Activated CD4-positive, alpha-beta memory T cell treated with anti-CD3 and anti-CD28 coated beads for 36 hours (primary cell): Measurements from ENCODE around the gene KRT26. TPM values are rescaled to one million over a fixed set of nuclear protein-coding genes. Genes with fewer than 3 reads are reported as not detected.

ENCODE experiments used
- CTCF ChIA-PET: fragments of 350-600 bp; sonication (Branson Sonifier 250); formaldehyde crosslinking; loops from one replicate; lab custom pipeline; 2021; ENCODE audit warnings: antibody characterized with exemption, inconsistent platforms; lab: Charles Lee
- POLR2A ChIA-PET: fragments of 350-600 bp; sonication (Branson Sonifier 250); formaldehyde crosslinking; loops from one replicate; lab custom pipeline; 2021; ENCODE audit warnings: antibody characterized with exemption; lab: Charles Lee
- DNase-seq: peaks from one replicate; pipeline ENCODE4 v3.0.0-alpha.2; 2020
- H3K27ac Mint-ChIP-seq: one replicate; pipeline ENCODE4 v1.8.0; 2021; ENCODE audit warnings: mixed read lengths
- H3K27me3 Mint-ChIP-seq: one replicate; pipeline ENCODE4 v1.8.0; 2021; ENCODE audit warnings: mixed read lengths
- H3K36me3 Mint-ChIP-seq: one replicate; pipeline ENCODE4 v1.8.0; 2021; ENCODE audit warnings: mixed read lengths
- H3K4me1 Mint-ChIP-seq: one replicate; pipeline ENCODE4 v1.8.0; 2021; ENCODE audit warnings: low read depth, mixed read lengths
- H3K4me3 Mint-ChIP-seq: one replicate; pipeline ENCODE4 v1.8.0; 2021; ENCODE audit warnings: mild to moderate bottlenecking, mixed read lengths
- H3K9me3 Mint-ChIP-seq: one replicate; pipeline ENCODE4 v1.8.0; 2021; ENCODE audit warnings: mixed read lengths
- intact Hi-C: fragments of 100-400 bp; cut with micrococcal nuclease; formaldehyde crosslinking; loops from one replicate; pipeline ENCODE4 v1.15.1; 2023
- total RNA-seq, 2 experiments: library from RNA; stranded (reverse); gene quantifications; one replicate each; pipeline ENCODE4 v1.2.3, GENCODE V29; 2021

Gene KRT26
- total RNA-seq, 2 experiments from 2014 or later, result not detected

GRCh38 chr17:40793832-40794231 is 21.8 kb upstream of the KRT26 start:
- intact Hi-C loops, result loop anchor here (5.0 kb wide), 1 partner anchor 172 kb away; no protein-coding TSS in a partner anchor
- POLR2A ChIA-PET, result no interaction called here
- Mint-ChIP-seq H3K4me3 (no peak overlapping the region), H3K27me3 (peaks cover 28% of the 10 kb centered on the region), H3K4me1 (no peaks in the 10 kb centered on the region), H3K9me3 (no peaks in the 10 kb centered on the region), H3K27ac (no peak overlapping the region), H3K36me3 (no peaks in the 10 kb centered on the region)
- no peak for DNase-seq
- CTCF ChIA-PET, result interaction anchor here (1.2 kb wide), 1 partner anchor 855 kb away, joined by 3 read pairs; no protein-coding TSS in a partner anchor

GRCh38 chr17:40791787-40792436 is 19.9 kb upstream of the KRT26 start:
- H3K36me3 Mint-ChIP-seq, result no peaks in the 10 kb centered on the region
- no peak overlapping the region for H3K27ac Mint-ChIP-seq
- no peaks in the 10 kb centered on the region for H3K9me3 Mint-ChIP-seq
- POLR2A ChIA-PET, result no interaction called here
- CTCF ChIA-PET, result interaction anchor here (1.1 to 1.2 kb wide), 2 partner anchors 11 to 36 kb away, joined by 3 to 4 read pairs; partner anchors contain the start of gene KRT25
- H3K27me3 Mint-ChIP-seq, result peaks cover 21% of the 10 kb centered on the region
- no peak overlapping the region for H3K4me3 Mint-ChIP-seq
- no peak for DNase-seq
- intact Hi-C loops, result loop anchor here (5.0 kb wide), 1 partner anchor 170 kb away; no protein-coding TSS in a partner anchor
- no peaks in the 10 kb centered on the region for H3K4me1 Mint-ChIP-seq

- intact Hi-C loops, result loop anchor here (5.0 kb wide), 1 partner anchor 169 kb away; no protein-coding TSS in a partner anchor
- Mint-ChIP-seq H3K27ac (no peak overlapping the region), H3K36me3 (no peaks in the 10 kb centered on the region), H3K9me3 (no peaks in the 10 kb centered on the region), H3K4me1 (no peaks in the 10 kb centered on the region), H3K4me3 (no peak overlapping the region), H3K27me3 (peaks cover 15% of the 10 kb centered on the region)
- no peak for DNase-seq
- CTCF ChIA-PET, result no interaction called here
- POLR2A ChIA-PET, result no interaction called here
These were observed 19.1 kb upstream of the KRT26 start for GRCh38 chr17:40791111-40791510.

- intact Hi-C loops, result no loop called here
- H3K27ac Mint-ChIP-seq, result no peak within 1 kb of the TSS
- H3K9me3 Mint-ChIP-seq, result no peaks in the 10 kb centered on the region
- no peaks in the 10 kb centered on the region for H3K36me3 Mint-ChIP-seq
- no peaks in the 10 kb centered on the region for H3K4me1 Mint-ChIP-seq
- peaks cover 26% of the 10 kb centered on the region for H3K27me3 Mint-ChIP-seq
- POLR2A ChIA-PET, result no interaction called here
- CTCF ChIA-PET, result no interaction called here
- no peak for DNase-seq
- H3K4me3 Mint-ChIP-seq, result no peak within 1 kb of the TSS
These were observed 10.4 kb upstream of the KRT26 start, which contains the start of gene KRT27 for GRCh38 chr17:40782450-40782849. KRT27 (minus strand) TSS chr17:40782550; CDS start chr17:40782493, 57 bp downstream.

- Mint-ChIP-seq H3K27ac (no peak overlapping the region), H3K27me3 (peaks cover 39% of the 10 kb centered on the region), H3K36me3 (no peaks in the 10 kb centered on the region), H3K9me3 (no peaks in the 10 kb centered on the region), H3K4me3 (peak overlapping the region; percentile 36), H3K4me1 (no peaks in the 10 kb centered on the region)
- intact Hi-C loops, result no loop called here
- ChIA-PET CTCF (interaction anchor here (0.6 to 1.3 kb wide), 3 partner anchors 18 to 869 kb away, joined by 3 to 4 read pairs (median 4); no protein-coding TSS in a partner anchor), POLR2A (no interaction called here)
- DNase-seq, result peak; percentile 31
These were observed 7.3 kb upstream of the KRT26 start for GRCh38 chr17:40779181-40779909.

- Mint-ChIP-seq H3K4me1 (no peaks in the 10 kb centered on the region), H3K27ac (no peak overlapping the region), H3K36me3 (no peaks in the 10 kb centered on the region), H3K27me3 (peaks cover 39% of the 10 kb centered on the region), H3K4me3 (no peak overlapping the region), H3K9me3 (no peaks in the 10 kb centered on the region)
- ChIA-PET CTCF (interaction anchor here (0.8 kb wide), 1 partner anchor 870 kb away, joined by 4 read pairs; no protein-coding TSS in a partner anchor), POLR2A (no interaction called here)
- DNase-seq, result no peak
- intact Hi-C loops, result no loop called here
These were observed 6.5 kb upstream of the KRT26 start for GRCh38 chr17:40778461-40778860.

- CTCF ChIA-PET, result no interaction called here
These were observed 6.0 kb upstream of the KRT26 start for GRCh38 chr17:40777971-40778370.

GRCh38 chr17:40777459-40777858 is 5.5 kb upstream of the KRT26 start:
- ChIA-PET CTCF (no interaction called here), POLR2A (no interaction called here)
- Mint-ChIP-seq H3K27ac (no peak overlapping the region), H3K36me3 (no peaks in the 10 kb centered on the region), H3K4me1 (no peaks in the 10 kb centered on the region), H3K9me3 (no peaks in the 10 kb centered on the region), H3K4me3 (no peak overlapping the region), H3K27me3 (peaks cover 44% of the 10 kb centered on the region)
- intact Hi-C loops, result no loop called here
- DNase-seq, result no peak

More at GRCh38 chr17:40777971-40778370, 6.0 kb upstream of the KRT26 start:
- no peak for DNase-seq
- no peak overlapping the region for H3K27ac Mint-ChIP-seq
- POLR2A ChIA-PET, result no interaction called here
- peaks cover 39% of the 10 kb centered on the region for H3K27me3 Mint-ChIP-seq
- H3K9me3 Mint-ChIP-seq, result no peaks in the 10 kb centered on the region
- H3K4me1 Mint-ChIP-seq, result no peaks in the 10 kb centered on the region
- no peaks in the 10 kb centered on the region for H3K36me3 Mint-ChIP-seq
- H3K4me3 Mint-ChIP-seq, result no peak overlapping the region
- intact Hi-C loops, result no loop called here

- Mint-ChIP-seq H3K4me3 (no peak overlapping the region), H3K27me3 (peaks cover 47% of the 10 kb centered on the region)
These were observed 3.9 kb upstream of the KRT26 start for GRCh38 chr17:40775945-40776344.

GRCh38 chr17:40765657-40766056 is 6.3 kb downstream of the KRT26 start:
- Mint-ChIP-seq H3K27ac (no peak overlapping the region), H3K4me1 (no peaks in the 10 kb centered on the region), H3K9me3 (peaks cover 21% of the 10 kb centered on the region), H3K4me3 (no peak overlapping the region), H3K36me3 (peaks cover under 1% of the 10 kb centered on the region), H3K27me3 (peaks cover 34% of the 10 kb centered on the region)
- CTCF ChIA-PET, result no interaction called here
- POLR2A ChIA-PET, result no interaction called here
- DNase-seq, result no peak
- intact Hi-C loops, result no loop called here

More at GRCh38 chr17:40775945-40776344, 3.9 kb upstream of the KRT26 start:
- DNase-seq, result no peak
- ChIA-PET POLR2A (no interaction called here), CTCF (no interaction called here)
- no peaks in the 10 kb centered on the region for H3K4me1 Mint-ChIP-seq
- H3K36me3 Mint-ChIP-seq, result no peaks in the 10 kb centered on the region
- intact Hi-C loops, result no loop called here
- H3K27ac Mint-ChIP-seq, result no peak overlapping the region
- H3K9me3 Mint-ChIP-seq, result no peaks in the 10 kb centered on the region

GRCh38 chr17:40763752-40764151 is 8.2 kb downstream of the KRT26 start:
- peaks cover 38% of the 10 kb centered on the region for H3K9me3 Mint-ChIP-seq

More at GRCh38 chr17:40763752-40764151, 8.2 kb downstream of the KRT26 start:
- ChIA-PET CTCF (no interaction called here), POLR2A (no interaction called here)
- Mint-ChIP-seq H3K4me1 (no peaks in the 10 kb centered on the region), H3K27me3 (peaks cover 33% of the 10 kb centered on the region), H3K27ac (no peak overlapping the region), H3K4me3 (no peak overlapping the region), H3K36me3 (peaks cover 11% of the 10 kb centered on the region)
- no peak for DNase-seq
- intact Hi-C loops, result no loop called here
